Measurements from ENCODE around the gene HCFC1R1.

DNA sequence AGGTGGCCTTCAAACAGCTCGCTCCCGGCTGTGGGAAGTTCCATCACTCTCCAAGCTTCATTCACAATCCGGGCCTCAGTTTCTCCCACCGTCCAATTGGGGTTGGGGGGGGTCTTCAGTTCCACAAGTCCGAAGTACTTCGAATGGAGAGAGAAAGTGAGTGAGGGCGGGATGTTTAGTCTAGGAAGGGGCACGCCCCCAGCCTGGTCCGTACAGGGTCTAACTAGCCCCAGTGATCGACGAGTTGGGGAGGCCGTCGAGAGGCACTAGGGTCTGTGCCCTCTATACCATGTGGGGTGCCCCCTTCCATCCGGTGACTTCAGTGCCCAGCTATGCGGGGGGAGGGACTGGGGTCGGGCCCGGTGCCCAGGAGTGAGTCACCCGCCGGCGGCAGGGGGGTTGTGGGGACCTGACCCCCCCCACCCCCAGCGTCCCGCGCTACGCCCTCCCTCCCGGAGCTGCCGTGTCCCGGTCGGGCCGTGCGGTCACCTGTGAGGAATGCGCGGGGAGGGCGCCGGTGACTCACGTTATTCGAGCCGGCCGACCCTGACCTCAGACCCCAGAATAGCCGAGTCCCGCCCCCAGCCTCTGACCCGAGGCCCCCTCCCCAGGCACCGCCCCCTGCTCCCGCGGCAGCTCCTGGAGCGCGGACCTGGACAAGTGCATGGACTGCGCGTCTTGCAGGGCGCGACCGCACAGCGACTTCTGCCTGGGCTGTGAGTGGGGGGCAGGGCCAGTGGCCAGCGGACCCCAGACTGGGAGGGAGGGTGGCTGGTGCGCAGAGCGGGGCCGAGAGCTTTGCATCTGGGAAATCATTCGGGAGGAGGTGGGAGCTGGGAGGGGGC, 2.9 kb downstream of the HCFC1R1 start:
- TF ChIP-seq CTCF (conservative IDR thresholded peaks at IDR 0.05; ENCODE audit: low read length) (no peak), EZH2phosphoT487 (IDR thresholded peaks at IDR 0.05; ENCODE audit: borderline replicate concordance) (no peak)

Data from Loucy (cell line).